SK-MEL-5 (cell line): ENCODE measurements around the gene RAB3A. TPM values are rescaled to one million over a fixed set of nuclear protein-coding genes. Genes with fewer than 3 reads are reported as not detected.
"Not testable (repeated sequence)": the region's sequence is repeated elsewhere in the genome, so short reads cannot be mapped to it uniquely, and the experiment has no call there.

Experiments
- DNase-seq: peaks from one replicate; pipeline ENCODE4 v3.0.0-alpha.2; 2016; ENCODE audit warnings: low read depth, low spot score
- in situ Hi-C: cut with HindIII; loops from 2 replicates; pipeline ENCODE4 v1.10.0; 2016; ENCODE audit warnings: low sequenced_read_pairs, high pct_unique_total_duplicates, low pct_unique_long_range_greater_than_20kb
- total RNA-seq: library from RNA; depleted of rRNA; stranded (reverse); fragments of >200 nt; shearing (Covaris generic); gene quantifications from 2 replicates; pipeline ENCODE4 v1.2.3, GENCODE V29; 2014

RAB3A gene
- total RNA-seq, 1 experiment from 2014 or later, result 7.9 TPM

GRCh38 chr19:18160493-18160970 is 43.3 kb downstream of the RAB3A start:
- in situ Hi-C loops, result no loop called here
- DNase-seq, result no peak

GRCh38 chr19:18159810-18160209 is 44.0 kb downstream of the RAB3A start:
- in situ Hi-C loops, result no loop called here
- no peak for DNase-seq

GRCh38 chr19:18159059-18159616 is 44.7 kb downstream of the RAB3A start:
- in situ Hi-C loops, DNase-seq: not testable (repeated sequence)

- no peak for DNase-seq
- in situ Hi-C loops, result no loop called here
Measured at GRCh38 chr19:18158467-18158866, 45.4 kb downstream of the RAB3A start.

- no peak for DNase-seq
- in situ Hi-C loops, result no loop called here
Measured at GRCh38 chr19:18157465-18158063, 46.3 kb downstream of the RAB3A start.

GRCh38 chr19:18156841-18157464 is 46.9 kb downstream of the RAB3A start:
- in situ Hi-C loops, result no loop called here
- DNase-seq, result peak; percentile 69

- DNase-seq, result no peak
- in situ Hi-C loops, result no loop called here
Measured at GRCh38 chr19:18156268-18156667, 47.6 kb downstream of the RAB3A start.

- in situ Hi-C loops, result no loop called here
- DNase-seq, result no peak
Measured at GRCh38 chr19:18155095-18156087, 48.5 kb downstream of the RAB3A start.

- in situ Hi-C loops, result no loop called here
- no peak for DNase-seq
Measured at GRCh38 chr19:18153556-18154134, 50.2 kb downstream of the RAB3A start.

GRCh38 chr19:18152817-18153555 is 50.9 kb downstream of the RAB3A start, which contains the start of gene PIK3R2:
TSS of gene PIK3R2 (plus strand) at chr19:18153163. CDS start at chr19:18155880, 2,717 bp downstream.
- DNase-seq, result peak; percentile 98
- in situ Hi-C loops, result no loop called here

GRCh38 chr19:18152442-18152816 is 51.4 kb downstream of the RAB3A start:
- DNase-seq, result peak; percentile 98
- in situ Hi-C loops, result no loop called here

- in situ Hi-C loops, result no loop called here
- DNase-seq, result no peak
Measured at GRCh38 chr19:18150776-18151624, 52.8 kb downstream of the RAB3A start.

GRCh38 chr19:18149596-18149975 is 54.3 kb downstream of the RAB3A start:
- in situ Hi-C loops, result no loop called here

GRCh38 chr19:18147396-18147795 is 56.4 kb downstream of the RAB3A start:
- in situ Hi-C loops, result no loop called here
- DNase-seq, result no peak

More at GRCh38 chr19:18149596-18149975, 54.3 kb downstream of the RAB3A start:
- DNase-seq, result no peak
